ENCODE measurements around the gene CABP1. TPM values are rescaled to one million over a fixed set of nuclear protein-coding genes. Genes with fewer than 3 reads are reported as not detected.

The CABP1 gene
- total RNA-seq, 2 donors from 2014 or later: 0.24 TPM; not detected in 1

DNA sequence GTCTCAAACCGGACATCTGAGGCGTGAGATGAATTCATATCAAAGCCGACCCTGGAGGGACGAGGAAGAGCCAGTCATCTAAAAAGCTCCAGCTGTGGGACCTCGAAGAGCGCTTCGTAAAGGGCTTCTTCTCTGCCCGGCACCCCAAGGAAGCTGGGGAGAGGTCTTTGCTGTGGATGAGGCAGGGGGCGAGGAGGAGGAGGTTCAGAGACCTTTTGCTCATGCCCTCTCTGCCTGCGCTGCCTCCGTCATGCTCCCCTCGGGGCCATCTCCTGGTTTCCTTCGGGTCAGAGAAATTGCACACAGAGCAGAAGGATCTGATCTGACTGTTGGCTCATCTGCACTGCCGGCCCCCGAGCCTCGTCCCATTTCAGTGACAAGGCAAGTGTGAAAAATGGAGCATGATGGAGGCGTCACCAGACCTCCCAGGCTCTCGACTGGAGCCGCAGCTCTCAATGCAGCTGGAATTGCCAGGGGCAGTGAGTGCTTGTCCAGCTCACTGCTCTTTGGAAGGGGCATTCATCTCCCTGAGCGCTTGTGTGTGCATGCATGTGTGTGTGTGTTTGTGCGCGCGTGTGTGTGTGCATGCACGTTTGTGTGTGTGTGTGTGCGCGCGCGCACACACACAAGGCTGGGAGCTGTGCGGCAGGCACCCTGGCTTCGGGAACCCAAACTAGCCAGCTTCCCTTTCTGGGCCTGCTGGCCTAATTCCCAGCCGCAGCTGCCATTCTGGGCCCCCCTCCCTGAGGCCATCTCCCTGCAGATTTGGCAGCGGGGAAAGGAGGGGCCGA is 9.2 kb downstream of the CABP1 start:
- peaks cover 36 to 38% of the 10 kb centered on the region in 2 donors for H3K27me3 Mint-ChIP-seq
- no peaks in the 10 kb centered on the region for H3K36me3 Mint-ChIP-seq
- no peak for DNase-seq (ENCODE audit: low spot score)
- peak overlapping the region in 1 of 2 donors; percentile 42 for H3K27ac Mint-ChIP-seq
- no peak for ATAC-seq
- H3K9me3 Mint-ChIP-seq: no peaks in the 10 kb centered on the region
- peaks cover 11 to 14% of the 10 kb centered on the region in 2 donors for H3K4me1 Mint-ChIP-seq (ENCODE audit: low read depth in 2 of 2)
- H3K4me3 Mint-ChIP-seq: peak overlapping the region; percentile 66

GRCh38 chr12:120650233-120650690 is 9.8 kb downstream of the CABP1 start:
- H3K4me1 Mint-ChIP-seq (ENCODE audit: low read depth in 2 of 2): peaks cover 11 to 14% of the 10 kb centered on the region in 2 donors
- peaks cover 36 to 38% of the 10 kb centered on the region in 2 donors for H3K27me3 Mint-ChIP-seq

GRCh38 chr12:120651821-120652220 is 11.4 kb downstream of the CABP1 start:
- peaks cover 34 to 35% of the 10 kb centered on the region in 2 donors for H3K27me3 Mint-ChIP-seq
- no peaks in the 10 kb centered on the region for H3K36me3 Mint-ChIP-seq
- H3K4me3 Mint-ChIP-seq: no peak overlapping the region
- H3K9me3 Mint-ChIP-seq: no peaks in the 10 kb centered on the region
- DNase-seq (ENCODE audit: low spot score) (no peak), ATAC-seq (no peak)
- H3K27ac Mint-ChIP-seq: no peak overlapping the region
- peaks cover 10 to 12% of the 10 kb centered on the region in 2 donors for H3K4me1 Mint-ChIP-seq (ENCODE audit: low read depth in 2 of 2)

More at GRCh38 chr12:120650233-120650690, 9.8 kb downstream of the CABP1 start:
- H3K27ac Mint-ChIP-seq: no peak overlapping the region
- H3K4me3 Mint-ChIP-seq: no peak overlapping the region
- DNase-seq (ENCODE audit: low spot score) (no peak), ATAC-seq (no peak)
- no peaks in the 10 kb centered on the region for H3K36me3 Mint-ChIP-seq
- H3K9me3 Mint-ChIP-seq: no peaks in the 10 kb centered on the region

- no peak for ATAC-seq
- no peaks in the 10 kb centered on the region for H3K9me3 Mint-ChIP-seq
- no peak overlapping the region for H3K27ac Mint-ChIP-seq
- H3K27me3 Mint-ChIP-seq: peaks cover 31% of the 10 kb centered on the region in 2 donors
- H3K4me3 Mint-ChIP-seq: no peak overlapping the region
- H3K4me1 Mint-ChIP-seq (ENCODE audit: low read depth in 2 of 2): peaks cover 6 to 9% of the 10 kb centered on the region in 2 donors
- no peak for DNase-seq (ENCODE audit: low spot score)
- no peaks in the 10 kb centered on the region for H3K36me3 Mint-ChIP-seq
Observed at GRCh38 chr12:120652656-120653435, 12.4 kb downstream of the CABP1 start.

DNA sequence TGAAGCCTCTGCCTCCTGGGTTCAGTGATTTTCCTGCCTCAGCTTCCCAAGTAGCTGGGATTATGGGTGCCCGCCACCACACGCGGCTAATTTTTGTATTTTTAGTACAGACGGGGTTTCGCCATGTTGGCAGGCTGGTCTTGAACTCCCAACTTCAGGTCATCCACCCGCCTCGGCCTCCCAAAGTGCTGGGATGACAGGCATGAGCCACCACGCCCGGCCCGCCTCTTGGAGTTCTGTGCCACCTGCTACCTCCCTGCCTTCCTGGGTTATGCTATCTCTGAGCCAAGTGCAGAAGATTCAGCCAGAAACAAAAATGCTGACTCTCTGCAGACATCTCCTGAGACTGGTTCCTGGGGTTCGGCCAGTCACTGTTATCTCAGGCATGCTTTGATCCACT is 13.2 kb downstream of the CABP1 start:
- Mint-ChIP-seq H3K27me3 (peaks cover 27 to 30% of the 10 kb centered on the region in 2 donors), H3K27ac (no peak overlapping the region), H3K9me3 (no peaks in the 10 kb centered on the region)

DNA sequence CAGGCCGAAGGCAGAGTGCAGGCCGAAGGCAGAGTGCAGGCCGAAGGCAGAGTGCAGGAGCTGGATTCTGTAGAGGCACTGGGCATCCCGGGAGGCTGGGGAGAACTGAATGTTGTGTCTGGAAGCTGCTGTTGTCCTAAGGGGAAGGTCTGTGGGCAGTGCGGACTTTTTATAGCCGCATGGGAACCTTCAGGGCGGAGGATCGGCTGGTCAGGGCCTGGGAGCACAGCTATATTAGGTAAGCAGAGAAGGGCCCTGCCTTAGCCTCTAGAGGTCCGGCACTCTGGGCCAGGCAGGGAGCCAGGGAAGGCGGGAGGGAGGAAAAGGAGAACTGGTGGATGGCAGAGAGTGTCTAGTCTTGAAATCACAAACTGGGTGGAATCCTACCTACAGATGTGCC is 14.2 kb downstream of the CABP1 start:
- Mint-ChIP-seq H3K36me3 (no peaks in the 10 kb centered on the region), H3K4me1 (ENCODE audit: low read depth in 2 of 2) (no peaks in the 10 kb centered on the region), H3K27ac (no peak overlapping the region), H3K4me3 (no peak overlapping the region), H3K27me3 (peaks cover 23 to 27% of the 10 kb centered on the region in 2 donors), H3K9me3 (no peaks in the 10 kb centered on the region)
- no peak for ATAC-seq
- no peak for DNase-seq (ENCODE audit: low spot score)

More for the DNA sequence above, 13.2 kb downstream of the CABP1 start:
- DNase-seq (ENCODE audit: low spot score) (no peak), ATAC-seq (no peak)
- Mint-ChIP-seq H3K36me3 (no peaks in the 10 kb centered on the region), H3K4me3 (no peak overlapping the region), H3K4me1 (ENCODE audit: low read depth in 2 of 2) (peaks cover 6 to 9% of the 10 kb centered on the region in 2 donors)

DNA sequence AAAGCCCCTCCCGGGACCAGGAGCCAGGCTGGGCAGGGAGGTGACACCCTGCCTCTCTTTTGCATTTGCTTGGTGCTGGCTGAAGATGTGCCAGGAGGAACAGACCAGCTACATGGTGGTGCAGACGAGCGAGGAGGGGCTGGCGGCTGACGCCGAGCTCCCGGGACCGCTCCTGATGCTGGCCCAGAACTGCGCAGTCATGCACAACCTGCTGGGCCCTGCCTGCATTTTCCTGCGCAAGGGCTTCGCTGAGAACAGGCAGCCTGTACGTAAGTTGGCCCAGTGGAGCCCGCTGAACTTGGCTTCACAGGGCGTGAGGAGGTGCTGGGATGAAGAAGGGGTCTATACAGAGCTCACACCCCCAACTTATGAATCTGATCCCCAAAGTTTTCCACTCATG is 15.6 kb downstream of the CABP1 start:
- DNase-seq (ENCODE audit: low spot score) (no peak), ATAC-seq (no peak)
- no peaks in the 10 kb centered on the region for H3K36me3 Mint-ChIP-seq
- H3K27me3 Mint-ChIP-seq: peaks cover 13 to 15% of the 10 kb centered on the region in 2 donors
- no peaks in the 10 kb centered on the region for H3K9me3 Mint-ChIP-seq
- no peak overlapping the region for H3K4me3 Mint-ChIP-seq
- no peaks in the 10 kb centered on the region for H3K4me1 Mint-ChIP-seq (ENCODE audit: low read depth in 2 of 2)
- H3K27ac Mint-ChIP-seq: no peak overlapping the region

GRCh38 chr12:120658286-120659150 is 18.1 kb downstream of the CABP1 start:
- ATAC-seq: no peak
- no peaks in the 10 kb centered on the region for H3K9me3 Mint-ChIP-seq
- peaks cover 3 to 8% of the 10 kb centered on the region in 2 donors for H3K27me3 Mint-ChIP-seq
- H3K27ac Mint-ChIP-seq: no peak overlapping the region
- H3K4me1 Mint-ChIP-seq (ENCODE audit: low read depth in 2 of 2): no peaks in the 10 kb centered on the region
- no peaks in the 10 kb centered on the region for H3K36me3 Mint-ChIP-seq
- H3K4me3 Mint-ChIP-seq: no peak overlapping the region
- no peak for DNase-seq (ENCODE audit: low spot score)

DNA sequence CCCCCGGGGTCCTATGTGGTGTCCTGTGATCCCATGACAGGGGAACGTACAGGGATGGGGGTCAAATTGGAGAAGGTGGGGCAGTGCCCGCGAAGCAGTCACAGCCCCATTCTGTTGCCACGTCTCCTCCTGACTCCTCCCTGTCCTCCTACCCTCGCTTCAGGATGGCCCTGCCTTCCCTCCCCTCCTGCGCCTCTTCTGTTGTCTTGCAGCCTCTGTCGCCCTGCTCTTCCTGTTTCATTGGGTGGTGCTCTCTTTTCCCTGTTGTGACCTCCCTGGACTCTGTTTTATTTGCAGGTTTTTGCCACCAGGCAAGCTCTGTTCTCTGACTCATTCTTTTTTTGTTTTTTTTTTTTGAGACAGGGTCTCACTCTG is 18.7 kb downstream of the CABP1 start:
- Mint-ChIP-seq H3K36me3 (no peaks in the 10 kb centered on the region), H3K27ac (no peak overlapping the region), H3K4me1 (ENCODE audit: low read depth in 2 of 2) (no peaks in the 10 kb centered on the region), H3K4me3 (no peak overlapping the region), H3K27me3 (peaks cover 8% of the 10 kb centered on the region in 2 donors), H3K9me3 (no peaks in the 10 kb centered on the region)
- ATAC-seq (no peak), DNase-seq (ENCODE audit: low spot score) (no peak)

GRCh38 chr12:120661432-120661831 is 21.0 kb downstream of the CABP1 start:
- ATAC-seq (no peak), DNase-seq (ENCODE audit: low spot score) (no peak)
- H3K9me3 Mint-ChIP-seq: no peaks in the 10 kb centered on the region
- H3K36me3 Mint-ChIP-seq: no peaks in the 10 kb centered on the region
- no peak overlapping the region for H3K27ac Mint-ChIP-seq
- no peaks in the 10 kb centered on the region for H3K4me1 Mint-ChIP-seq (ENCODE audit: low read depth in 2 of 2)
- H3K4me3 Mint-ChIP-seq: no peak overlapping the region
- H3K27me3 Mint-ChIP-seq: peaks cover 8 to 11% of the 10 kb centered on the region in 2 donors

GRCh38 chr12:120662879-120663278 is 22.5 kb downstream of the CABP1 start:
- Mint-ChIP-seq H3K4me3 (no peak overlapping the region), H3K27ac (no peak overlapping the region), H3K36me3 (no peaks in the 10 kb centered on the region), H3K9me3 (no peaks in the 10 kb centered on the region), H3K27me3 (peaks cover 8 to 14% of the 10 kb centered on the region in 2 donors), H3K4me1 (ENCODE audit: low read depth in 2 of 2) (no peaks in the 10 kb centered on the region)
- DNase-seq (ENCODE audit: low spot score) (no peak), ATAC-seq (no peak)

DNA sequence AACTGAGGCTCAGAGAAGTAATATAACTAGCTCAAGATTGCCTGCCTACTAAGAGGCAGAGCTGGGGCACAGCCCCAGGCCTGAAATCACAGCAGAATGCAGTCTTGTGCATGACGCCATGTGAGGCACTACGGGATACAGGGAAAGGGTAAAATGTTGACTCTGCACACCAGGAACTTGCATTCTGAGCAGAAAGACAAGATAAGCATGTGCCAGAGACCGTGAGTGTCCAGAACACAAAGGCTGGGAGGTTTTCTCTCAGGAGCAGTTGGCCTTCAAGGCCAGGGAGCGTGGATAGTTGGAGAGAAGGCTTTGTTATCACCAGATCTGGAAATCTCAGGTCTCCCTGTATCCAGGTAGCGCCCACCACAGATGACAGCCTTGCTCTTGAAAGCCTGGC is 23.3 kb downstream of the CABP1 start:
- ATAC-seq (no peak), DNase-seq (ENCODE audit: low spot score) (no peak)
- Mint-ChIP-seq H3K4me1 (ENCODE audit: low read depth in 2 of 2) (no peaks in the 10 kb centered on the region), H3K9me3 (no peaks in the 10 kb centered on the region), H3K4me3 (no peak overlapping the region), H3K27me3 (peaks cover 8 to 18% of the 10 kb centered on the region in 2 donors), H3K36me3 (no peaks in the 10 kb centered on the region), H3K27ac (no peak overlapping the region)

- Mint-ChIP-seq H3K4me3 (no peak overlapping the region), H3K27me3 (peaks cover 0 to 19% of the 10 kb centered on the region in 2 donors), H3K27ac (no peak overlapping the region), H3K36me3 (no peaks in the 10 kb centered on the region), H3K9me3 (no peaks in the 10 kb centered on the region), H3K4me1 (ENCODE audit: low read depth in 2 of 2) (no peaks in the 10 kb centered on the region)
- ATAC-seq (peak; percentile 14 to 26), DNase-seq (ENCODE audit: low spot score) (no peak)
Observed at GRCh38 chr12:120666571-120667390, 26.4 kb downstream of the CABP1 start.

Measured in natural killer cell treated with Interleukin-12 subunit alpha and Interleukin-12 subunit beta and Interleukin-15 and Interleukin-18, amount 100 ng/mL, for 72 hours (primary cell).